Endothelial cell (in vitro differentiated cells): ENCODE results near the gene IPP. TPM values are rescaled to one million over a fixed set of nuclear protein-coding genes. Genes with fewer than 3 reads are reported as not detected.
"Not testable (repeated sequence)": the region's sequence is repeated elsewhere in the genome, so short reads cannot be mapped to it uniquely, and the experiment has no call there.

ENCODE experiments used
- DNase-seq: peaks from one replicate; pipeline ENCODE4 v3.0.0; 2021; ENCODE audit warnings: low spot score
- H3K27ac Mint-ChIP-seq: one replicate; pipeline ENCODE4 v1.8.0; 2021; ENCODE audit warnings: mixed read lengths, inconsistent platforms; ENCODE audit not compliant: unreplicated experiment
- H3K27me3 Mint-ChIP-seq: one replicate; pipeline ENCODE4 v1.8.0; 2021; ENCODE audit warnings: mild to moderate bottlenecking, moderate library complexity, mixed read lengths, inconsistent platforms; ENCODE audit not compliant: unreplicated experiment
- H3K36me3 Mint-ChIP-seq: one replicate; pipeline ENCODE4 v1.8.0; 2021; ENCODE audit warnings: mild to moderate bottlenecking, low read depth, mixed read lengths, inconsistent platforms; ENCODE audit not compliant: unreplicated experiment
- H3K4me1 Mint-ChIP-seq: one replicate; pipeline ENCODE4 v1.8.0; 2021; ENCODE audit warnings: mild to moderate bottlenecking, mixed read lengths, inconsistent platforms; ENCODE audit not compliant: unreplicated experiment
- H3K4me3 Mint-ChIP-seq: one replicate; pipeline ENCODE4 v1.8.0; 2021; ENCODE audit warnings: mild to moderate bottlenecking, mixed read lengths, inconsistent platforms; ENCODE audit not compliant: unreplicated experiment
- H3K9me3 Mint-ChIP-seq: one replicate; pipeline ENCODE4 v1.8.0; 2021; ENCODE audit warnings: mixed read lengths, inconsistent platforms; ENCODE audit not compliant: unreplicated experiment
- total RNA-seq: library from RNA; stranded (reverse); fragmentation: NEBNext Ultra II Directional; extraction: Animal tissue kit (Norgen Biotek cat#: 25700); gene quantifications from one replicate; pipeline ENCODE4 v1.2.1, GENCODE V29; 2021; ENCODE audit not compliant: unreplicated experiment
- TF ChIP-seq, protein P1 (sequence below): fragments of 200-600 bp; sonication (generic); IDR thresholded peaks from one replicate; pipeline ENCODE4 v1.5.0; 2021; ENCODE audit warnings: antibody characterized with exemption; ENCODE audit not compliant: unreplicated experiment

Gene IPP
- total RNA-seq, 1 donor from 2014 or later = 9.3 TPM

GRCh38 chr1:45722809-45723208 lies 27.6 kb downstream of the IPP start:
- no peaks in the 10 kb centered on the region for H3K27me3 Mint-ChIP-seq
- no peaks in the 10 kb centered on the region for H3K4me1 Mint-ChIP-seq
- H3K9me3 Mint-ChIP-seq = no peaks in the 10 kb centered on the region
- H3K27ac Mint-ChIP-seq = no peak overlapping the region
- H3K36me3 Mint-ChIP-seq = no peaks in the 10 kb centered on the region
- H3K4me3 Mint-ChIP-seq = no peak overlapping the region
- no peak for DNase-seq
- TF ChIP-seq, protein P1, sequence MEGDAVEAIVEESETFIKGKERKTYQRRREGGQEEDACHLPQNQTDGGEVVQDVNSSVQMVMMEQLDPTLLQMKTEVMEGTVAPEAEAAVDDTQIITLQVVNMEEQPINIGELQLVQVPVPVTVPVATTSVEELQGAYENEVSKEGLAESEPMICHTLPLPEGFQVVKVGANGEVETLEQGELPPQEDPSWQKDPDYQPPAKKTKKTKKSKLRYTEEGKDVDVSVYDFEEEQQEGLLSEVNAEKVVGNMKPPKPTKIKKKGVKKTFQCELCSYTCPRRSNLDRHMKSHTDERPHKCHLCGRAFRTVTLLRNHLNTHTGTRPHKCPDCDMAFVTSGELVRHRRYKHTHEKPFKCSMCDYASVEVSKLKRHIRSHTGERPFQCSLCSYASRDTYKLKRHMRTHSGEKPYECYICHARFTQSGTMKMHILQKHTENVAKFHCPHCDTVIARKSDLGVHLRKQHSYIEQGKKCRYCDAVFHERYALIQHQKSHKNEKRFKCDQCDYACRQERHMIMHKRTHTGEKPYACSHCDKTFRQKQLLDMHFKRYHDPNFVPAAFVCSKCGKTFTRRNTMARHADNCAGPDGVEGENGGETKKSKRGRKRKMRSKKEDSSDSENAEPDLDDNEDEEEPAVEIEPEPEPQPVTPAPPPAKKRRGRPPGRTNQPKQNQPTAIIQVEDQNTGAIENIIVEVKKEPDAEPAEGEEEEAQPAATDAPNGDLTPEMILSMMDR = no peak

DNA sequence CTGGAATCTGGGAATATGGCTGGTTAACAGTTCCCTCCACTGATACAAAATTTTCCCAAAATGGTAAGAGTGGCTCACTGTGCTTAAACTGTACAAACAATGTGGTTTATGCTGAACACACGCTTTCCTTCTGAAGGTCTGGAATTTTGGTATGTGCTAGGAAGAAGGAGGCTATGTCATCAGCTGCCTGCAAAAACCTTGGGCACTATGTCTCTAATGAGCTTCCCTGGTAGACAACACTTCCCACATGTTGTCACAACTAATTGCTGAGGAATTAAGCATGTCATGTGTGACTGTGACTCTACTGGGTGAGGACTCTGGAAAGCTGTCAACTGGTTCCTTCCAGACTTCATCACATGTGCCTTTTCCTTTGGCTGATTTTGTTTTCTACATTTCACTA lies 29.2 kb downstream of the IPP start:
- no peaks in the 10 kb centered on the region for H3K9me3 Mint-ChIP-seq
- TF ChIP-seq, protein P1 = no peak
- no peaks in the 10 kb centered on the region for H3K27me3 Mint-ChIP-seq
- no peak for DNase-seq
- H3K27ac Mint-ChIP-seq = no peak overlapping the region
- H3K4me3 Mint-ChIP-seq = no peak overlapping the region
- no peaks in the 10 kb centered on the region for H3K4me1 Mint-ChIP-seq
- no peaks in the 10 kb centered on the region for H3K36me3 Mint-ChIP-seq

- no peak for DNase-seq
Observed at GRCh38 chr1:45718289-45718688, 32.2 kb downstream of the IPP start.

GRCh38 chr1:45717386-45717785 lies 33.1 kb downstream of the IPP start:
- not testable (repeated sequence) for H3K27me3 Mint-ChIP-seq, H3K4me3 Mint-ChIP-seq, H3K9me3 Mint-ChIP-seq, H3K4me1 Mint-ChIP-seq, H3K36me3 Mint-ChIP-seq, H3K27ac Mint-ChIP-seq, DNase-seq

More at GRCh38 chr1:45718289-45718688, 32.2 kb downstream of the IPP start:
- no peak overlapping the region for H3K4me3 Mint-ChIP-seq
- TF ChIP-seq, protein P1 = no peak
- H3K36me3 Mint-ChIP-seq = no peaks in the 10 kb centered on the region
- no peaks in the 10 kb centered on the region for H3K27me3 Mint-ChIP-seq
- H3K9me3 Mint-ChIP-seq = no peaks in the 10 kb centered on the region
- H3K4me1 Mint-ChIP-seq = no peaks in the 10 kb centered on the region
- H3K27ac Mint-ChIP-seq = no peak overlapping the region

DNA sequence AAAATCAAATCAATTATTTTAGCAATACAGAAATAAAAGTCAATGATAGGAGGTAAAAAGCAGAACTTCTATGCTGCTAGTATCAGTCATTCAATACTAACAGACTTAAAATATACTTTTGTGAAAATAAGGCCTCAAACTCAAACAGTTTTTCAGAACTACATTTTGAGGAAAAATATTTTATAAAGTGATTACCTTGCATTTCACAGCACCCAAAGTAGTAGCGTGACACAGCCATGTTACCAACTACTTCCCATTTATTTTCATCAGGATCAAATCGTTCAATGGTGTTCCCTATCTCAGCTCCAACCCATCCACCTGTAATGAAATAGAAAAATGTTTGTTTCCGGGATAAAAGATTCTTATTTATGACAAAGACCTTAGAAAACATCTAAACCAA lies 33.8 kb downstream of the IPP start:
- H3K4me3 Mint-ChIP-seq = no peak overlapping the region
- TF ChIP-seq, protein P1 = no peak

GRCh38 chr1:45713711-45714110 lies 36.7 kb downstream of the IPP start:
- no peak for DNase-seq
- Mint-ChIP-seq H3K27ac (no peak overlapping the region), H3K4me3 (no peak overlapping the region), H3K4me1 (no peaks in the 10 kb centered on the region), H3K27me3 (no peaks in the 10 kb centered on the region), H3K9me3 (no peaks in the 10 kb centered on the region), H3K36me3 (peaks cover 3% of the 10 kb centered on the region)
- TF ChIP-seq, protein P1 = no peak

More for the DNA sequence above, 33.8 kb downstream of the IPP start:
- H3K9me3 Mint-ChIP-seq = no peaks in the 10 kb centered on the region
- peaks cover 2% of the 10 kb centered on the region for H3K36me3 Mint-ChIP-seq
- H3K27me3 Mint-ChIP-seq = no peaks in the 10 kb centered on the region
- H3K27ac Mint-ChIP-seq = no peak overlapping the region
- no peaks in the 10 kb centered on the region for H3K4me1 Mint-ChIP-seq
- DNase-seq = no peak
